ENCODE results near the gene PBX3.

DNA sequence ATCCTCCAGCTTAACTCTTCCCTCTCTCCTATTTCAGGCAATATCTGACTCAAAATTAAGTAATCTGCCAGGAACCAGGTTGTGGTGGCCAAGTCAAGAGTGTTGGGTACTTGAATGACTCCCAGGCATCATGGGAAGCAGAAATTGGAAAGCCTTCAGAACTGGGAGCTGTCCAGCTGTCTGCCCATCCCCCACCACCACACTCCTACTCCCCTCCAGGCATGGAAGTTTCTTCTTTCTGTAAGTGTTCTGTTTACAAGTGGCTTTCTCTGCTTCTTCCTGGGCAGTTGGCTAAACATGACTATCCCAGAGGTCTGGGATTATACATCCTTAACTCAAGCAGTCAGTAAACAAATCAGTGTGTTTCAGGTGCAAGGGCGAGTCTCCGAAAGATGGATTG, 14.6 kb upstream of the PBX3 start:
- TF ChIP-seq, protein P1, sequence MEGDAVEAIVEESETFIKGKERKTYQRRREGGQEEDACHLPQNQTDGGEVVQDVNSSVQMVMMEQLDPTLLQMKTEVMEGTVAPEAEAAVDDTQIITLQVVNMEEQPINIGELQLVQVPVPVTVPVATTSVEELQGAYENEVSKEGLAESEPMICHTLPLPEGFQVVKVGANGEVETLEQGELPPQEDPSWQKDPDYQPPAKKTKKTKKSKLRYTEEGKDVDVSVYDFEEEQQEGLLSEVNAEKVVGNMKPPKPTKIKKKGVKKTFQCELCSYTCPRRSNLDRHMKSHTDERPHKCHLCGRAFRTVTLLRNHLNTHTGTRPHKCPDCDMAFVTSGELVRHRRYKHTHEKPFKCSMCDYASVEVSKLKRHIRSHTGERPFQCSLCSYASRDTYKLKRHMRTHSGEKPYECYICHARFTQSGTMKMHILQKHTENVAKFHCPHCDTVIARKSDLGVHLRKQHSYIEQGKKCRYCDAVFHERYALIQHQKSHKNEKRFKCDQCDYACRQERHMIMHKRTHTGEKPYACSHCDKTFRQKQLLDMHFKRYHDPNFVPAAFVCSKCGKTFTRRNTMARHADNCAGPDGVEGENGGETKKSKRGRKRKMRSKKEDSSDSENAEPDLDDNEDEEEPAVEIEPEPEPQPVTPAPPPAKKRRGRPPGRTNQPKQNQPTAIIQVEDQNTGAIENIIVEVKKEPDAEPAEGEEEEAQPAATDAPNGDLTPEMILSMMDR (IDR thresholded peaks at IDR 0.05; ENCODE audit: insufficient read depth, low read length, poor library complexity, severe bottlenecking): no peak
- no peak for TF ChIP-seq EZH2phosphoT487 (conservative IDR thresholded peaks at IDR 0.05; ENCODE audit: low read length)
